Liver (tissue), 9 donors: ENCODE data around the gene PTPMT1. TPM values are rescaled to one million over a fixed set of nuclear protein-coding genes. Genes with fewer than 3 reads are reported as not detected.

Source experiments
- DNase-seq: peaks from one replicate; pipeline ENCODE4 v3.0.0-alpha.2; 2017; ENCODE audit warnings: low spot score
- H3K27ac ChIP-seq, 2 donors: one replicate each; pipeline ENCODE4 v1.7.0; 2013; ENCODE audit warnings: inconsistent platforms in 2 of 2, low read length in 2 of 2, control low read depth in 1 of 2, low read depth in 1 of 2, mild to moderate bottlenecking in 1 of 2
- H3K27me3 ChIP-seq, 4 donors: one replicate each; pipeline versions ENCODE4 v1.6.1 to v1.7.0; 2013; ENCODE audit warnings: low read length in 3 of 4, inconsistent platforms in 1 of 4, mild to moderate bottlenecking in 1 of 4, moderate library complexity in 1 of 4; ENCODE audit not compliant: control insufficient read depth in 4 of 4, insufficient read depth in 4 of 4
- H3K36me3 ChIP-seq, 4 donors: one replicate each; pipeline versions ENCODE4 v1.6.1 to v1.7.0; 2013; ENCODE audit warnings: low read length in 3 of 4, mild to moderate bottlenecking in 3 of 4, low read depth in 1 of 4, moderate library complexity in 1 of 4; ENCODE audit not compliant: control insufficient read depth in 4 of 4, insufficient read depth in 3 of 4
- H3K4me1 ChIP-seq, 4 donors: one replicate each; pipeline versions ENCODE4 v1.6.1 to v1.7.0; 2013; ENCODE audit warnings: low read length in 3 of 4, mild to moderate bottlenecking in 3 of 4, moderate library complexity in 1 of 4; ENCODE audit not compliant: control insufficient read depth in 4 of 4, insufficient read depth in 4 of 4
- H3K4me3 ChIP-seq, 3 donors: one replicate each; pipeline versions ENCODE4 v1.6.1 to v1.7.0; 2013; ENCODE audit warnings: low read length in 3 of 3, control low read depth in 1 of 3, low read depth in 1 of 3, mild to moderate bottlenecking in 1 of 3
- H3K9ac ChIP-seq, 2 donors: one replicate each; pipeline ENCODE4 v1.7.0; 2013; ENCODE audit warnings: low read length in 2 of 2, mild to moderate bottlenecking in 2 of 2, moderate library complexity in 2 of 2, control low read depth in 1 of 2, low read depth in 1 of 2
- H3K9me3 ChIP-seq, 4 donors: one replicate each; pipeline versions ENCODE4 v1.6.1 to v1.7.0; 2013; ENCODE audit warnings: low read length in 3 of 4; ENCODE audit not compliant: control insufficient read depth in 4 of 4
- ATF3 ChIP-seq: IDR thresholded peaks from 2 replicates; pipeline ENCODE4 v1.6.1; 2016; ENCODE audit warnings: antibody characterized with exemption
- CTCF ChIP-seq: fragments of 150-350 bp; IDR thresholded peaks from 2 replicates; pipeline ENCODE4 v1.5.1; 2017; ENCODE audit warnings: improper control_type of control experiment, low read depth, low read length; ENCODE audit not compliant: missing input control
- EGR1 ChIP-seq, 2 donors: IDR thresholded peaks; 2 replicates each; pipeline ENCODE4 v1.6.1; 2016 to 2018; ENCODE audit warnings: antibody characterized with exemption in 2 of 2, low read depth in 2 of 2
- FOXA2 ChIP-seq: IDR thresholded peaks from 2 replicates; pipeline ENCODE4 v1.6.1; 2016; ENCODE audit warnings: antibody characterized with exemption
- GABPA ChIP-seq, 2 donors: IDR thresholded peaks in 1 of 2; conservative IDR thresholded peaks in 1 of 2; 2 replicates each; pipeline ENCODE4 v1.6.1; 2016; ENCODE audit warnings: antibody characterized with exemption in 2 of 2, mild to moderate bottlenecking in 1 of 2, moderate library complexity in 1 of 2
- HNF4A ChIP-seq, 2 donors: conservative IDR thresholded peaks; 2 replicates each; pipeline ENCODE4 v1.6.1; 2016; ENCODE audit warnings: antibody characterized with exemption in 2 of 2, mild to moderate bottlenecking in 2 of 2
- HNF4G ChIP-seq: IDR thresholded peaks from 2 replicates; pipeline ENCODE4 v1.6.1; 2016; ENCODE audit warnings: antibody characterized with exemption
- JUND ChIP-seq, 2 donors: IDR thresholded peaks; 2 replicates each; pipeline ENCODE4 v1.6.1; 2016; ENCODE audit warnings: antibody characterized with exemption in 2 of 2
- NR2F2 ChIP-seq: IDR thresholded peaks from 2 replicates; pipeline ENCODE4 v1.6.1; 2016; ENCODE audit warnings: antibody characterized with exemption
- RAD21 ChIP-seq, 2 donors: IDR thresholded peaks; 2 replicates each; pipeline ENCODE4 v1.6.1; 2016; ENCODE audit warnings: antibody characterized with exemption in 2 of 2, mild to moderate bottlenecking in 2 of 2
- REST ChIP-seq: IDR thresholded peaks from 2 replicates; pipeline ENCODE4 v1.6.1; 2016; ENCODE audit warnings: antibody characterized with exemption, mild to moderate bottlenecking
- RXRA ChIP-seq, 2 donors: IDR thresholded peaks; 2 replicates each; pipeline ENCODE4 v1.6.1; 2017 to 2018; ENCODE audit warnings: antibody characterized with exemption in 2 of 2, mild to moderate bottlenecking in 1 of 2
- SP1 ChIP-seq: IDR thresholded peaks from 2 replicates; pipeline ENCODE4 v1.6.1; 2018; ENCODE audit warnings: antibody characterized with exemption, mild to moderate bottlenecking
- TAF1 ChIP-seq: conservative IDR thresholded peaks from 2 replicates; pipeline ENCODE4 v1.6.1; 2016; ENCODE audit warnings: antibody characterized with exemption, mild to moderate bottlenecking
- YY1 ChIP-seq: IDR thresholded peaks from 2 replicates; pipeline ENCODE4 v1.6.1; 2016; ENCODE audit warnings: antibody characterized with exemption, mild to moderate bottlenecking
- WGBS: extraction: QIAGEN DNeasy Blood & Tissue Kit; methylation state at CpG from one replicate; pipeline ENCODE4 v1.1.7; 2013; 5-methylcytosine and 5-hydroxymethylcytosine counted together
- polyA plus RNA-seq, 2 donors: library from polyadenylated mRNA; stranded (reverse) in 1 of 2; unstranded in 1 of 2; fragments of 200-250 nt in 1 of 2; fragments of >200 nt in 1 of 2; fragmentation: Nextera tagmentation in 1 of 2; extraction: Ambion mirVana in 1 of 2; gene quantifications; one replicate each; pipeline versions ENCODE4 v1.2.1 to v1.2.3, GENCODE V29; 2013 to 2015
- total RNA-seq, 2 donors: library from RNA; depleted of rRNA; stranded (reverse); fragments of >200 nt; gene quantifications; one replicate each; pipeline ENCODE4 v1.2.3, GENCODE V29; 2014
- TF ChIP-seq, protein P1 (sequence below): IDR thresholded peaks from 2 replicates; pipeline ENCODE4 v1.6.1; 2016; ENCODE audit warnings: antibody characterized with exemption
- TF ChIP-seq, protein P2 (sequence below): IDR thresholded peaks from 2 replicates; pipeline ENCODE4 v1.6.1; 2016; ENCODE audit warnings: antibody characterized with exemption
- donor health status: healthy.
- donor health status: healthy.
- donor health status: healthy.
- donor health status: healthy.
- donor health status: healthy.

PTPMT1 gene
- total and polyA plus RNA-seq, 4 donors = 28.7 to 40.4 (median 33.5) TPM

DNA sequence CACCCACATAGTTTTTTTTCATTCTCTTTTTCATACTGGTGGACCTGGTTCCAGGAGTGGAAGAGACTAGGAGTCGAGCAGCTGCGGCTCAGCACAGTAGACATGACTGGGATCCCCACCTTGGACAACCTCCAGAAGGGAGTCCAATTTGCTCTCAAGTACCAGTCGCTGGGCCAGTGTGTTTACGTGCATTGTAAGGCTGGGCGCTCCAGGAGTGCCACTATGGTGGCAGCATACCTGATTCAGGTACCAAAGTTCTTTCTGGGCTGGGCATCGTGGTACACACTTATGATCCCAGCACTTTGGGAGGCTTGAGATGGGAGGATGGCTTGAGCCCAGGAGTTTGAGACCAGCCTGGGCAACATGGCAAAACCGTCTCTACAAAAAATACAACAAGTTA is 4.2 kb downstream of the PTPMT1 start:
- no peaks in the 10 kb centered on the region for H3K9me3 ChIP-seq
- DNase-seq = no peak
- no peak overlapping the region for H3K9ac ChIP-seq
- no peak overlapping the region for H3K4me3 ChIP-seq
- H3K27me3 ChIP-seq = no peaks in the 10 kb centered on the region
- TF ChIP-seq RAD21 (IDR thresholded peaks at IDR 0.05) (no peak), EGR1 (IDR thresholded peaks at IDR 0.05; ENCODE audit: low read depth in 2 of 2) (no peak), YY1 (no peak), HNF4A (conservative IDR thresholded peaks at IDR 0.05) (no peak), CTCF (no peak), FOXA2 (no peak), JUND (IDR thresholded peaks at IDR 0.05) (no peak), HNF4G (no peak), GABPA (IDR thresholded peaks at IDR 0.05 in 1 of 2, conservative IDR thresholded peaks at IDR 0.05 in 1 of 2) (no peak)
- TF ChIP-seq, protein P1, sequence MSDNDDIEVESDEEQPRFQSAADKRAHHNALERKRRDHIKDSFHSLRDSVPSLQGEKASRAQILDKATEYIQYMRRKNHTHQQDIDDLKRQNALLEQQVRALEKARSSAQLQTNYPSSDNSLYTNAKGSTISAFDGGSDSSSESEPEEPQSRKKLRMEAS = no peak
- TF ChIP-seq, protein P2, sequence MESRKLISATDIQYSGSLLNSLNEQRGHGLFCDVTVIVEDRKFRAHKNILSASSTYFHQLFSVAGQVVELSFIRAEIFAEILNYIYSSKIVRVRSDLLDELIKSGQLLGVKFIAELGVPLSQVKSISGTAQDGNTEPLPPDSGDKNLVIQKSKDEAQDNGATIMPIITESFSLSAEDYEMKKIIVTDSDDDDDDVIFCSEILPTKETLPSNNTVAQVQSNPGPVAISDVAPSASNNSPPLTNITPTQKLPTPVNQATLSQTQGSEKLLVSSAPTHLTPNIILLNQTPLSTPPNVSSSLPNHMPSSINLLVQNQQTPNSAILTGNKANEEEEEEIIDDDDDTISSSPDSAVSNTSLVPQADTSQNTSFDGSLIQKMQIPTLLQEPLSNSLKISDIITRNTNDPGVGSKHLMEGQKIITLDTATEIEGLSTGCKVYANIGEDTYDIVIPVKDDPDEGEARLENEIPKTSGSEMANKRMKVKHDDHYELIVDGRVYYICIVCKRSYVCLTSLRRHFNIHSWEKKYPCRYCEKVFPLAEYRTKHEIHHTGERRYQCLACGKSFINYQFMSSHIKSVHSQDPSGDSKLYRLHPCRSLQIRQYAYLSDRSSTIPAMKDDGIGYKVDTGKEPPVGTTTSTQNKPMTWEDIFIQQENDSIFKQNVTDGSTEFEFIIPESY = no peak
- H3K4me1 ChIP-seq = peaks cover 3 to 39% (median 29%) of the 10 kb centered on the region in 4 donors
- WGBS = over 99% methylated on average over 7 of the region's 7 CpGs
- no peak overlapping the region for H3K27ac ChIP-seq
- peaks cover 0 to 11% (median 4%) of the 10 kb centered on the region in 4 donors for H3K36me3 ChIP-seq

DNA sequence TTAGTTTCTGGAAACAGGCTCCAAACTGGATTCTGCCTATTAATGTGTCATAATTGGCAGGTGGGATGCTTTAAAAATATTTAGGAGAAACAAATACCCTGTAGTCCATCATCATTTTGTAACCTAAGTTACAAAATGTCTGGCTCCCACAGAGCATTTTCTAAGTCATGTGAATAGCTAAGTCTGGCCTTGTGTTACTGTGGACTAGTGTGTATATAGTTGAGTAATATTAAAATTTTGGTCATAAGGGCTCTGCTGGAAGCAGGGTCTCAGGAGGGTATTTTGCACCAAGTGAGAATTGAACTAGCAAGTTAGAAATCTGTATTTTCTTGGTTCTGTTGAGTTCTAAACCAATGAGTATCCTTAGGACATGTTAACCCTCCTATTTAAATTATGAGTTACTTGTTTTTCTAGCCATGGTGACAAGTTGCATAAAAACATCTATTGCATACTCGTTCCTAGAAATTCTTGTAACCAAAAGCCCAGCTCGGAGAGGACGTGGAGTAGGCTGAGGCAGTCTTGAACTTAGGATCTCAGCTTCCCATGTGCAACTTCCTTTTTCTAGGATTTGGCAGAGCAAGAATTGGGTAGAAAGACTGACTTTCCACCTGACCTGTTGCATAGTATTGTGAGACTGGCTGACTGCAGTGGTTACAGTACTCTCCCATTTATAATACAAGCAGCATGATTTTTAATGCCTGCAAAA is 5.4 kb downstream of the PTPMT1 start:
- 88% methylated on average over 3 of the region's 3 CpGs for WGBS

GRCh38 chr11:47571357-47571729 is 5.9 kb downstream of the PTPMT1 start:
- no peak for DNase-seq
- TF ChIP-seq NR2F2 (no peak), HNF4A (conservative IDR thresholded peaks at IDR 0.05) (no peak), SP1 (no peak), REST (no peak), FOXA2 (no peak), TAF1 (no peak), ATF3 (no peak)
- TF ChIP-seq, protein P2 = no peak
- Histone ChIP-seq H3K27ac (no peak overlapping the region), H3K9ac (no peak overlapping the region), H3K4me1 (peaks cover 3 to 35% (median 27%) of the 10 kb centered on the region in 4 donors), H3K36me3 (peaks cover 0 to 15% (median 4%) of the 10 kb centered on the region in 4 donors), H3K4me3 (no peak overlapping the region), H3K27me3 (no peaks in the 10 kb centered on the region), H3K9me3 (no peaks in the 10 kb centered on the region)
- WGBS = 95% methylated on average over 4 of the region's 4 CpGs

More for the DNA sequence above, 5.4 kb downstream of the PTPMT1 start:
- Histone ChIP-seq H3K9me3 (no peaks in the 10 kb centered on the region), H3K36me3 (peaks cover 0 to 15% (median 4%) of the 10 kb centered on the region in 4 donors), H3K9ac (no peak overlapping the region), H3K27ac (no peak overlapping the region), H3K27me3 (no peaks in the 10 kb centered on the region), H3K4me3 (no peak overlapping the region), H3K4me1 (peaks cover 3 to 36% (median 29%) of the 10 kb centered on the region in 4 donors)
- DNase-seq = no peak
- no peak for TF ChIP-seq YY1
- no peak for TF ChIP-seq RXRA (IDR thresholded peaks at IDR 0.05)
- no peak for TF ChIP-seq JUND (IDR thresholded peaks at IDR 0.05)
- TF ChIP-seq HNF4G = no peak
